ENCODE measurements around the gene C6orf47. TPM values are rescaled to one million over a fixed set of nuclear protein-coding genes. Genes with fewer than 3 reads are reported as not detected.

The C6orf47 gene
- total RNA-seq, 1 experiment from 2014 or later = 15.9 TPM

DNA sequence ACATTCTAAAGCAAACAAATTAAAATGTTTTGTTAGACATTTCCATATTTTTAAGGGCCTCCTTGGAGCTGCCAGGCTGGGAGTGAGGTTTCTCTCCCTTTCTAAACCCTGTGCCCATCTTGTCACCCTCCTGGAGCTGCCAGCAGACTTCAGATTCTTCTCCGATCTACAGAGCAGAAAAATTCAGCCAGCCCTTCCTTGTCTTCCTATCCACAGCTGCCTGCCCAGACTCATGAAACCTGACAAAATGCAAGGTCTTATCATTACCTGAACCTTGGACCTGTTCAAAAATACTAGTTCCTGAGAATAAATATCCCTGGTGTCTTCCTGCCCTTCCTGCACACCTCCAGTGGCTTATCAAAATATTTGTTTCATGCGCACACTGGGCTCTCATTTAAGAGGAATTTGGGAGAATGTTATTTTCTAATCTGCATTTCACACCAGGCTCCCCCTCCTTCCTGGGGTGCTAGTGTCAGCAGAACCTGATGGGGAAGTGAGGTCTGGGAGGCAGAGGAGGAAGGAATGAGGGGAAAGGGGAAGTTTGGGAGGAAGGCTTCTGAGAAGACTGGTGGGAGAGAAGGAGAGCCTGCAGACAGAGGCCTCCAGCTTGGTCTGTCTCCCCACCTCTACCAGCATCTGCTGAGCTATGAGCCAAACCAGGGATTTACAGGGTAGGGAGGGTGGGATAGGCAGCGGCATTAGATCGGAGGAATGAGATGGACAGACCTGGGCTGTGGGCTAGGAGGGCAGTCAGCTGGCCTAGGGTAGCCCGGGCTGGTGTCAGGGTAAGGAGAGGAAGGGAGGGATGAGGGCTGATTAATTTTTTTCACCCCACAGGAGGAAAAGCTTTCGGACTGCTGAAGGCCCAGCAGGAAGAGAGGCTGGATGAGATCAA is 45.6 kb downstream of the C6orf47 start, which contains the start of gene AIF1:
TSS of gene AIF1 (plus strand) at position 551 of the 895 bp plus-strand sequence. CDS start at position 647, 96 bp downstream.
- DNase-seq (ENCODE audit: low spot score) = no peak

DNA sequence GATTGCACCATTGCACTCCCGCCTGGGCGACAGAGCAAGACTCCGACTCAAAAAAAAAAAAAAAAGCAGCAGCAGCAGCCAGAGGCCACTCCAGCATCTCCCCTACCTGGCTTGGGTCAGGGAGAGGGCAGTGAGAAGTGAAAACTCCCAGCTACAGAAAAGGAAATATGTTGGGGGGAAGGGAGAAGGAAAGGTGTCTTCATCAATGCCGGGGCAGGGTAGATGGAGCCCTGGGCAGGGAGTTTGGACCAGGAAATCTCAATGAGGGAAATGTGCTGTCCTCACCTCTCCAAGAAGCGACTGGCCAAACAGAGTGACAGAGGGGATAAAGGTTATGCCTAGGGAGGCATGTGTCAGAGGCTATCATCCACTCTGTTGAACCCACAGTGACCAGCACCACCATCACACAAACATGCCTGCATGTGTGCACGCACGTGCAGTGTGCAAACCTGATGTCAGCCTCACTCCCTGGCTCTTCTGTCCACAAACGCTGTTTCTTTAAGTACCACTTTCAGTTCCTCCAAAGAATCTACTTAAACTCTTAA is 46.4 kb downstream of the C6orf47 start:
- DNase-seq (ENCODE audit: low spot score) = no peak

DNA sequence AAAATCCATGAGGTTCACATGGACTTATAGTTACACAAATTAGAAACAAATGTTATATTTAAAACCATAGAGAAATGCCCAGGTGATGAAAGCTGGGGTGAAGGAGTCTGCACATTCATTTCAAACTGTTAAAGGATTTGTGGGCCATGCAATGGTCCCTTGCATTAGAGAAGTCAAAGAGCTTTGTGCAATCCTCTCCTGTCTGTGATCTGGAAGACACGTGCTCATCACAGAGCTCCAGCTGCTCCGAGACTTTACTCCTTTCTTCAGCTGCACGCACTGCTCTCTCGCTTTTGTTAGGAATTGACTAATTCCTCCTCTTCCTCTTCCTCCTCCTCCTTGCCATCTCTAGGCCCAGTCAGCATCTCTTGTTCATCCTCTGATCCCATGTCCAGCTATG is 49.6 kb downstream of the C6orf47 start:
- no peak for DNase-seq (ENCODE audit: low spot score)

DNA sequence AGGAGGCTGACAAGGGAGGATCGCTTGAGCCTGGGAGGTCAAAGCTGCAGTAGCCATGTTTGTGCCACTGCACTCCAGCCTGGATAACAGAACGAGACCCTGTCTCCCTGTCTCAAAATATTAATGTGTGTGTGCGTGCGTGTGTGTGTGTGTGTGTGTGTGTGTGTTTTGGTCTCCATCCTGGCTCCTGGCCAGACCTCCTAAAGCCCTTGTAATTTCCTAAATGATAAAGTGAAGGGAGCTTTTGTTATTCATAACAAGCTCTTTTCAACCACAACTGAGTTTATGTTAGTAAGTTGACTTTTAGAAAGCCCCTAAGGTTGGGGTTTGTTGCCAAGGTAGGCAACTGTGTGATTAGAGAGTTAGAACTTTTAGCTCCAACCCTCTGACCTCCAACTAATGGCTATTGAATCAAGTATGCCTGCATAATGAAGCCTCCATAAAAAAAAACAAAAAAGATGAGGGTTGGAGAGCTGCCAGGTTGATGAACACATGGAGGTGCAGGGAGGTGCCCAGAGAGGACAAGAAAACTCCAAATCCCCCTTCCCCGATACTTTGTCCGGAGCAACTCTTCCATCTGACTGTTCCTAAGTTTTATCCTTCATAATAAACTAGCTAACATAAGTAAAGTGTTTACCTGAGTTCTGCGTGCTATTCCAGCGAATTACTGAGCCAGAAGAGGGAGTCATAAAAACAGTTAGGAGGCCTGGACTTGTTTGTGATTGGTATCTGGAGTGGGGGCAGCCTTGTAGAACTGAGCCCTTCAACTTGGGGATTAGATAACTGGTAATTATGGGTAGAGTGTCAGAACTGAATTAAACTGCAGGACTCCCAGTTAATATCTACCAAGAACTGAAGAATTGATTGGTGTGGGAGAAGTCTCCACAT is 50.8 kb downstream of the C6orf47 start:
- DNase-seq (ENCODE audit: low spot score) = no peak

Other genes starting within 250 kb of the C6orf47 start
- 16.5 and 17.1 TPM in 2 replicates for gene MICB, start 162.6 kb downstream of the C6orf47 start, total RNA-seq (2014; rRNA removed; shearing (Covaris generic))
- gene MCCD1, start 131.8 kb downstream of the C6orf47 start, total RNA-seq (2014; rRNA removed; shearing (Covaris generic)) = not detected in 2 replicates
- 317 and 405 TPM in 2 replicates for gene DDX39B, start 118.8 kb downstream of the C6orf47 start, total RNA-seq (2014; rRNA removed; shearing (Covaris generic))
- gene ATP6V1G2, start 114.2 kb downstream of the C6orf47 start, total RNA-seq (2014; rRNA removed; shearing (Covaris generic)) = 1.4 and 2.3 TPM in 2 replicates
- gene NFKBIL1, start 113.2 kb downstream of the C6orf47 start, total RNA-seq (2014; rRNA removed; shearing (Covaris generic)) = 21.1 and 22.0 TPM in 2 replicates
- not detected in 2 replicates for gene LTA, start 88.5 kb downstream of the C6orf47 start, total RNA-seq (2014; rRNA removed; shearing (Covaris generic))
- not detected in 2 replicates for gene TNF, start 85.2 kb downstream of the C6orf47 start, total RNA-seq (2014; rRNA removed; shearing (Covaris generic))
- not detected in 2 replicates for gene LTB, start 78.4 kb downstream of the C6orf47 start, total RNA-seq (2014; rRNA removed; shearing (Covaris generic))
- not detected in 2 replicates for gene LST1, start 74.5 kb downstream of the C6orf47 start, total RNA-seq (2014; rRNA removed; shearing (Covaris generic))
- not detected in 2 replicates for gene NCR3, start 67.8 kb downstream of the C6orf47 start, total RNA-seq (2014; rRNA removed; shearing (Covaris generic))
- gene AIF1, start 45.5 kb downstream of the C6orf47 start, total RNA-seq (2014; rRNA removed; shearing (Covaris generic)) = not detected in 2 replicates
- 46.7 and 55.9 TPM in 2 replicates for gene PRRC2A, start 40.1 kb downstream of the C6orf47 start, total RNA-seq (2014; rRNA removed; shearing (Covaris generic))
- 176 and 186 TPM in 2 replicates for gene BAG6, start 8.1 kb downstream of the C6orf47 start, total RNA-seq (2014; rRNA removed; shearing (Covaris generic))
- gene APOM, start 4.9 kb downstream of the C6orf47 start, total RNA-seq (2014; rRNA removed; shearing (Covaris generic)) = 2.0 and 4.2 TPM in 2 replicates
- gene GPANK1, start 4.2 kb upstream of the C6orf47 start, total RNA-seq (2014; rRNA removed; shearing (Covaris generic)) = 9.5 and 13.2 TPM in 2 replicates
- 263 and 282 TPM in 2 replicates for gene CSNK2B, start 5.3 kb upstream of the C6orf47 start, total RNA-seq (2014; rRNA removed; shearing (Covaris generic))
- 1.2 and 2.0 TPM in 2 replicates for gene LY6G5B, start 9.2 kb upstream of the C6orf47 start, total RNA-seq (2014; rRNA removed; shearing (Covaris generic))
- gene LY6G5C, start 20.3 kb upstream of the C6orf47 start, total RNA-seq (2014; rRNA removed; shearing (Covaris generic)) = not detected in 2 replicates
- gene ABHD16A, start 42.5 kb upstream of the C6orf47 start, total RNA-seq (2014; rRNA removed; shearing (Covaris generic)) = 38.5 and 40.9 TPM in 2 replicates
- not detected in 2 replicates for gene LY6G6F, start 46.1 kb upstream of the C6orf47 start, total RNA-seq (2014; rRNA removed; shearing (Covaris generic))
- gene LY6G6D, start 54.6 kb upstream of the C6orf47 start, total RNA-seq (2014; rRNA removed; shearing (Covaris generic)) = not detected in 2 replicates
- not detected in 2 replicates for gene LY6G6C, start 61.0 kb upstream of the C6orf47 start, total RNA-seq (2014; rRNA removed; shearing (Covaris generic))
- not detected in 2 replicates for gene MPIG6B, start 62.6 kb upstream of the C6orf47 start, total RNA-seq (2014; rRNA removed; shearing (Covaris generic))
- 134 and 166 TPM in 2 replicates for gene DDAH2, start 68.5 kb upstream of the C6orf47 start, total RNA-seq (2014; rRNA removed; shearing (Covaris generic))
- gene CLIC1, start 75.8 kb upstream of the C6orf47 start, total RNA-seq (2014; rRNA removed; shearing (Covaris generic)) = 927 and 1,153 TPM in 2 replicates
- 3.2 and 6.1 TPM in 2 replicates for gene MSH5, start 79.2 kb upstream of the C6orf47 start, total RNA-seq (2014; rRNA removed; shearing (Covaris generic))
- gene SAPCD1, start 101.9 kb upstream of the C6orf47 start, total RNA-seq (2014; rRNA removed; shearing (Covaris generic)) = 1.1 and 3.0 TPM in 2 replicates
- gene VWA7, start 116.5 kb upstream of the C6orf47 start, total RNA-seq (2014; rRNA removed; shearing (Covaris generic)) = 0.60 and 3.2 TPM in 2 replicates
- gene VARS1, start 135.0 kb upstream of the C6orf47 start, total RNA-seq (2014; rRNA removed; shearing (Covaris generic)) = 56.0 and 58.8 TPM in 2 replicates
- gene LSM2, start 146.2 kb upstream of the C6orf47 start, total RNA-seq (2014; rRNA removed; shearing (Covaris generic)) = 80.4 and 88.0 TPM in 2 replicates
- gene HSPA1L, start 154.5 kb upstream of the C6orf47 start, total RNA-seq (2014; rRNA removed; shearing (Covaris generic)) = 1.4 and 3.0 TPM in 2 replicates
- gene HSPA1A, start 154.8 kb upstream of the C6orf47 start, total RNA-seq (2014; rRNA removed; shearing (Covaris generic)) = 1.2 and 4.1 TPM in 2 replicates
- 312 and 358 TPM in 2 replicates for gene HSPA1B, start 167.0 kb upstream of the C6orf47 start, total RNA-seq (2014; rRNA removed; shearing (Covaris generic))
- gene NEU1, start 202.0 kb upstream of the C6orf47 start, total RNA-seq (2014; rRNA removed; shearing (Covaris generic)) = 101 and 107 TPM in 2 replicates
- not detected in 2 replicates for gene SLC44A4, start 218.2 kb upstream of the C6orf47 start, total RNA-seq (2014; rRNA removed; shearing (Covaris generic))
- gene EHMT2, start 236.9 kb upstream of the C6orf47 start, total RNA-seq (2014; rRNA removed; shearing (Covaris generic)) = 75.5 and 85.7 TPM in 2 replicates
- gene ZBTB12, start 241.3 kb upstream of the C6orf47 start, total RNA-seq (2014; rRNA removed; shearing (Covaris generic)) = 1.3 and 4.1 TPM in 2 replicates

Data from A172 (cell line).